ENCODE data around the gene MDM4.

- TF ChIP-seq POLR2A (IDR thresholded peaks at IDR 0.05) (no peak), CTCF (IDR thresholded peaks at IDR 0.05 in 4 of 5, conservative IDR thresholded peaks at IDR 0.05 in 1 of 5) (no peak)
Observed at GRCh38 chr1:204545881-204546280, 29.7 kb downstream of the MDM4 start.

All from gastrocnemius medialis (tissue), 4 donors.